VCaP (cell line): Measurements from ENCODE around the gene TMEM117.

Source experiments
- H3K27ac ChIP-seq: fragments of 450-650 bp; 2 replicates; pipeline ENCODE4 v1.5.1; 2017
- CTCF ChIP-seq: fragments of 450-650 bp; conservative IDR thresholded peaks from 2 replicates; pipeline ENCODE4 v1.5.1; 2017; ENCODE audit warnings: mild to moderate bottlenecking, moderate library complexity

The TMEM117 gene

GRCh38 chr12:43964961-43965360, 129.1 kb downstream of the TMEM117 start:
- H3K27ac ChIP-seq, result no peak overlapping the region
- TF ChIP-seq CTCF, result no peak

- no peak for TF ChIP-seq CTCF
Measured at GRCh38 chr12:43965899-43966298, 130.0 kb downstream of the TMEM117 start.

GRCh38 chr12:43968736-43969135, 132.9 kb downstream of the TMEM117 start:
- H3K27ac ChIP-seq, result no peak overlapping the region
- no peak for TF ChIP-seq CTCF

More at GRCh38 chr12:43965899-43966298, 130.0 kb downstream of the TMEM117 start:
- H3K27ac ChIP-seq, result no peak overlapping the region

DNA sequence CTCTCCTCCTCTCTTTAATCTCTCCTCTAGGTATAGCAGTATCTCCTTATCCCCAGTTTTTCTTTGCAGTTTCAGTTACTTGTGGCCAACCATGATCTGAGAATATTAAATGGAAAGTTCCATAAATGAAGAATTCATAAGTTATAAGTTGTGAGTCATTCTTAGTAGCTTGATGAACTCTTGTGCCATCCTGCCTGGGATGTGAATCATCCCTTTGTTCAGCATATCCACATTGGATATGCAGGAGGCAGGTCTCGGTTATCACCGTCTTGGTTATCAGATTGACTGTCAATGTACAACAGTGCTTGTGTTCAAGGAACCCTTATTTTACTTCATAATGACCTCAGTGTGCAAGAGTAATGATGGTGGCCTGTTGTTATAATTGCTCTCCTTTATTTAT, 134.0 kb downstream of the TMEM117 start:
- no peak for TF ChIP-seq CTCF
- H3K27ac ChIP-seq, result no peak overlapping the region

GRCh38 chr12:43973385-43973784, 137.5 kb downstream of the TMEM117 start:
- no peak overlapping the region for H3K27ac ChIP-seq
- no peak for TF ChIP-seq CTCF

GRCh38 chr12:43973993-43974392, 138.1 kb downstream of the TMEM117 start:
- TF ChIP-seq CTCF, result no peak

GRCh38 chr12:43976027-43976426, 140.1 kb downstream of the TMEM117 start:
- no peak for TF ChIP-seq CTCF
- H3K27ac ChIP-seq, result no peak overlapping the region

More at GRCh38 chr12:43973993-43974392, 138.1 kb downstream of the TMEM117 start:
- no peak overlapping the region for H3K27ac ChIP-seq

- TF ChIP-seq CTCF, result no peak
Measured at GRCh38 chr12:43978556-43978955, 142.7 kb downstream of the TMEM117 start.

More at GRCh38 chr12:43978556-43978955, 142.7 kb downstream of the TMEM117 start:
- H3K27ac ChIP-seq, result no peak overlapping the region
